ENCODE results near the gene TGFBR3L. TPM values are rescaled to one million over a fixed set of nuclear protein-coding genes. Genes with fewer than 3 reads are reported as not detected.
"Not testable (repeated sequence)": the region's sequence is repeated elsewhere in the genome, so short reads cannot be mapped to it uniquely, and the experiment has no call there.

The TGFBR3L gene
- total RNA-seq, 4 donors from 2014 or later, result not detected

DNA sequence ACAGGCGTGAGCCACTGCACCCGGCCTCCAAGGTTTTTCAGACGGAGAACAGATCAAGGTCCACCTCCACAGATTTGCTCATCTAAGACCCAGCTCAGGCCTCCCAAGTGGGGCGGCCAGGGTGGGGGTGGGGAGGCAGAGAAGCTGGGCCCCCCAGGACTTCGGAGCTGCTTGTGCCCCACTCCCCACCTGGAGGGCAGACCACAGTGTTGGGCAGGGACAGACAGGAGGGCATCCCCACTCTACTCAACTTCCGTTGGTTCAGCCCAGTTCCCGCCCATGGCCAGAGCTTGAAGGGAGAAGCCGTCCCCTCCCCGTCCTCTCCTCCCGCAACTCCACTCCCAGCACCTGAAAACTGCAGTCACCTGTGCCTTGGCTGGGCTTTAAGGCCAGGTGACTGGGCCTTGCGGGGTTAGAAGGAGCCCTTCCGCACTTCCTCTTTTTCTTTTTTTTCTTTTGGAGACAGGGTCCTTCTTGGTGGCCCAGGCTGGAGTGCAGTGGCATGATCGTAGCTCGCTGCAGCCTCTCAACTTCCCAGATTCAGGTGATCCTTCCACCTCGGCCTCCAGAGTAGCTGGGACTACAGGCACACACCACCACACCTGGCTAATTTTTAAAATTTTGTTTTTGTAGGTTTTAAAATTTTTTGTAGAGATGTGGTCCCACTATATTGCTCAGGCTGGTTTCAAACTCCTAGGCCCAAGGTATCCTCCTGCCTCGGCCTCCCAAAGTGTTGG, 27.1 kb upstream of the TGFBR3L start:
- H3K27ac ChIP-seq, result no peak overlapping the region
- H3K4me3 ChIP-seq (replicated peaks in 1 of 3), result no peak overlapping the region
- H3K36me3 ChIP-seq, result no peaks in the 10 kb centered on the region
- peaks cover 5 to 10% of the 10 kb centered on the region in 2 donors for H3K4me1 ChIP-seq
- intact Hi-C loops (cut with DNase I), result no loop called here
- WGBS, 2 donors, result 86 to 92% methylated on average over 16 of the region's 16 CpGs
- TF ChIP-seq CTCF (IDR thresholded peaks at IDR 0.05) (no peak), POLR2A (IDR thresholded peaks at IDR 0.05) (no peak)
- no peaks in the 10 kb centered on the region for H3K27me3 ChIP-seq
- DNase-seq, result no peak
- H3K9me3 ChIP-seq, result no peaks in the 10 kb centered on the region

DNA sequence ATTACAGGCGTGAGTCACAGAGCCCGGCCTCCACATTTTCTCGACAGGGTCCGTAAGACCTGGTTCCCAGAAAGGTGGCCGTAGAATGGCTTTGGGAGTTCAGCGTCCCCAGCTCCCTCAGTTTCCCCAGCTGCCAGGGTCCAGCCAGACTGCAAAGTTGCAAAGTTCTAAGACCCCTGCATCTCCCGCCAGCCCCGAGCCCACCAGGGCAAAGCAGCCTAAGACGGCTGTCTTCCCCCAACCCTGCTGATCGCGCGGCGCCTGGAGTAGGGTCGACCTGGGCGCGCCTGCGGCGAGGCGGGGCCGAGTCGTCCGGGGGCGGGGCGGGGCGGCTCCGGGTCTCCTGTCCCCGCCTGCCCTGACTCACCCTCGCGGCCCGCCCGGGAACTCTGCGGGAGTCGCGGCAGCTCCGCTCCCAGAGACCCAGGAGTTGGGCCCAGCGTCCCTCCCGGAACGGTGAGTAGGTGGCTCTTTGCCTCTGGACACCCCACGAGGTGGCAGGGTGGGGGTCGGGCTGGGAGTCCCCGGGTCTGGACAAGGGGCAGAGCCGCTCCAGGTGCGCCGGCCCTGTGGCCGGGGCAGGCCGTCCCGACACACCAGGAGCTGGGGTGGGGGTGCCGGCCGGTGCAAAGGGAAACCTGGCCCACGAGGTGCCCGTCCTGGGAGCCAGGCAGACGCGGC, 26.3 kb upstream of the TGFBR3L start, which contains the start of gene LRRC8E:
Gene LRRC8E, plus strand, starts transcription at position 366 of the 681 bp plus-strand sequence. CDS start 7,094 bp downstream, outside the sequence.
- peak; percentile 74 to 78 for DNase-seq
- TF ChIP-seq POLR2A (IDR thresholded peaks at IDR 0.05) (peak in 1 of 2 donors; percentile 7), CTCF (IDR thresholded peaks at IDR 0.05) (no peak)
- peak within 1 kb of the TSS in 1 of 3 donors; percentile 24 for H3K27ac ChIP-seq
- H3K9me3 ChIP-seq, result no peaks in the 10 kb centered on the region
- H3K4me1 ChIP-seq, result peaks cover 5 to 10% of the 10 kb centered on the region in 2 donors
- intact Hi-C loops (cut with DNase I), result no loop called here
- no peaks in the 10 kb centered on the region for H3K36me3 ChIP-seq
- peak within 1 kb of the TSS in 1 of 3 donors; percentile 36 for H3K4me3 ChIP-seq (replicated peaks in 1 of 3)
- 29 to 55% methylated on average over 8 to 16 of the region's 53 CpGs for WGBS, 2 donors
- no peaks in the 10 kb centered on the region for H3K27me3 ChIP-seq

DNA sequence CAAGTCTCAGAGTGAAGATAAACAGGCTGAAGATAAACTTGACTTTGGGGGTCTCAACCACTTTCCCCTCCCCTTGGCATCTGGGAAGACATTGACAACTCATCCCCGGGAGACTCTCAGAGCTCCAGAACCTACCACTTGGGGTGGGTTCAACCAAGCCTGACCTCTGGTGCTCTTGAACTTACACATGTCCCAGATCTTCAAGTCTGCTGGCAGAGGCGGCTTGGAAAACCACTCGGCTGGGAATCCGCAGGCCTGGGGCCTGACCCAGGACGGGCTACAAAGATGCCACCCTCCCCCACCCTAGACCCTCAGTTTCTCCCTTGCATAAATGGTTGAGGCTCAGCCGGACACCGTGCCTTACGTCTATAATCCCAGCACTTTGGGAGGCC, 25.8 kb upstream of the TGFBR3L start:
- TF ChIP-seq POLR2A (IDR thresholded peaks at IDR 0.05) (no peak), CTCF (IDR thresholded peaks at IDR 0.05) (no peak)
- WGBS, 2 donors, result 72 to 83% methylated on average over 3 to 8 of the region's 8 CpGs
- Histone ChIP-seq H3K4me3 (replicated peaks in 1 of 3) (peak overlapping the region in 1 of 3 donors; percentile 36), H3K27me3 (no peaks in the 10 kb centered on the region), H3K27ac (peak overlapping the region in 1 of 3 donors; percentile 24), H3K9me3 (no peaks in the 10 kb centered on the region), H3K36me3 (no peaks in the 10 kb centered on the region), H3K4me1 (peaks cover 5 to 10% of the 10 kb centered on the region in 2 donors)
- intact Hi-C loops (cut with DNase I), result no loop called here
- DNase-seq, result peak; percentile 27 to 55

DNA sequence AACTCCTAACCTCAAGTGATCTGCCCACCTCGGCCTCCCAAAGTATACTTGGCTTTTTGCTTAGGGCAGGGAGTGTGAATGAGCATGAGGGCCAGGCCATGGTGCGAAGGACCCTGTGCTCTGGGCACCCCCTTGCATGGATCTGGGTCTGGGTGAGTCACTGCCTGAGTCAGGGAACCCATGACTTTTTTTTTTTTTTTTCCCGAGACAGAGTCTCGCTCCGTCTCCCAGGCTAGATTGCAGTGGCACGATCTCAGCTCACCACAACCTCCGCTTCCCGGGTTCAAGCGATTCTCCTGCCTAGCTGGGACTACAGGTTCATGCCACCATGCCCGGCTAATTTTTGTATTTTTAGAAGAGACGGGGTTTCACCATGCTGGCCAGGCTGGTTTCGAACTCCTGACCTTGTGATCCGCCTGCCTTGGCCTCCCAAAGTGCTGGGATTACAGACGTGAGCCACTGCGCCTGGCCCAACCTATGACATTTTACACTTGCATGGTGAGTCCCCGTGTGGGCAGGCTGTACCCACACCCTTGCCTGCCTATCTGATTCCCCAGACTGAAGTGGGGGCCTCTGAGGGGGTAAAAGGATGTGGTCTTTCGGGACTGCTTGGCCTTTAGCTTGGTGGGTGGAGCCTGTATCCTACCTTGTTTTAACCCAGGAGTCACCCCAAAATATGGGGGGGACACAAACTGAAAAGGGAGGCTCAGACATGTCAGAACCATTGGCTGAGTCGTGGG, 21.1 kb upstream of the TGFBR3L start:
- H3K4me1 ChIP-seq; H3K9me3 ChIP-seq; H3K27ac ChIP-seq; intact Hi-C loops (cut with DNase I); DNase-seq; H3K4me3 ChIP-seq (replicated peaks in 1 of 3); H3K36me3 ChIP-seq; H3K27me3 ChIP-seq: not testable (repeated sequence)
- WGBS, 2 donors, result 89 to 92% methylated on average over 18 of the region's 18 CpGs

GRCh38 chr19:7894612-7895309, 19.9 kb upstream of the TGFBR3L start:
- Histone ChIP-seq H3K27me3 (no peaks in the 10 kb centered on the region), H3K27ac (no peak overlapping the region), H3K4me1 (no peaks in the 10 kb centered on the region), H3K9me3 (no peaks in the 10 kb centered on the region), H3K36me3 (no peaks in the 10 kb centered on the region), H3K4me3 (replicated peaks in 1 of 3) (no peak overlapping the region)
- intact Hi-C loops (cut with DNase I), result no loop called here
- WGBS, 2 donors, result 54 to 67% methylated on average over 7 to 18 of the region's 18 CpGs
- DNase-seq, result peak; percentile 13 to 50
- TF ChIP-seq POLR2A (IDR thresholded peaks at IDR 0.05) (no peak), CTCF (IDR thresholded peaks at IDR 0.05) (no peak)
